Mesenchymal stem cell (in vitro differentiated cells and primary cell): ENCODE results near the gene CD34.
A peak's percentile ranks its signal among the peaks of the same experiment; 100 is the strongest.

Experiments
- DNase-seq: peaks from one replicate; pipeline ENCODE4 v3.0.0-alpha.2; 2013
- H2AFZ ChIP-seq: one replicate; pipeline ENCODE4 v1.6.1; 2013; ENCODE audit warnings: low read depth, mild to moderate bottlenecking, control low read depth, inconsistent platforms, low read length, moderate library complexity
- H2AK5ac ChIP-seq: 2 replicates; pipeline ENCODE4 v1.6.1; 2013; ENCODE audit warnings: low read length, moderate library complexity, mild to moderate bottlenecking, inconsistent platforms; ENCODE audit not compliant: severe bottlenecking
- H2BK120ac ChIP-seq: one replicate; pipeline ENCODE4 v1.6.1; 2013; ENCODE audit warnings: low read depth, mild to moderate bottlenecking, inconsistent platforms, low read length, moderate library complexity
- H2BK12ac ChIP-seq, 2 experiments: one replicate each; pipeline ENCODE4 v1.6.1; 2013; ENCODE audit warnings: inconsistent platforms in 2 of 2, low read length in 2 of 2, mild to moderate bottlenecking in 2 of 2, moderate library complexity in 2 of 2, control low read depth in 1 of 2
- H2BK15ac ChIP-seq: one replicate; pipeline ENCODE4 v1.6.1; 2013; ENCODE audit warnings: mild to moderate bottlenecking, low read depth, inconsistent platforms; ENCODE audit not compliant: poor library complexity, severe bottlenecking
- H2BK5ac ChIP-seq: 2 replicates; pipeline ENCODE4 v1.6.1; 2013; ENCODE audit warnings: low read depth, mild to moderate bottlenecking, low read length, control low read depth, inconsistent platforms; ENCODE audit not compliant: poor library complexity, severe bottlenecking
- H3K14ac ChIP-seq, 2 experiments: one replicate each; pipeline ENCODE4 v1.6.1; 2013; ENCODE audit warnings: inconsistent platforms in 2 of 2, low read length in 2 of 2, control low read depth in 1 of 2, mild to moderate bottlenecking in 1 of 2, moderate library complexity in 1 of 2
- H3K18ac ChIP-seq, 2 experiments: one replicate each; pipeline ENCODE4 v1.6.1; 2013; ENCODE audit warnings: inconsistent platforms in 2 of 2, low read length in 2 of 2, control low read depth in 1 of 2, low read depth in 1 of 2, mild to moderate bottlenecking in 1 of 2
- H3K23ac ChIP-seq, 2 experiments: one replicate each; pipeline ENCODE4 v1.6.1; 2013; ENCODE audit warnings: inconsistent platforms in 2 of 2, low read length in 2 of 2, mild to moderate bottlenecking in 2 of 2, moderate library complexity in 2 of 2, control low read depth in 1 of 2
- H3K27ac ChIP-seq: 2 replicates; pipeline ENCODE4 v1.5.1; 2013; ENCODE audit warnings: mild to moderate bottlenecking, moderate library complexity, low read length, control low read depth, inconsistent platforms; ENCODE audit not compliant: poor library complexity, severe bottlenecking
- H3K27me3 ChIP-seq, 2 experiments: 2 replicates each; pipeline versions ENCODE4 v1.6.1 to v1.7.0; 2013; ENCODE audit warnings: low read length in 2 of 2, mild to moderate bottlenecking in 2 of 2, moderate library complexity in 2 of 2, control low read depth in 1 of 2, inconsistent platforms in 1 of 2; ENCODE audit not compliant: control insufficient read depth in 1 of 2, insufficient read depth in 1 of 2
- H3K36me3 ChIP-seq, 2 experiments: 2 replicates each; pipeline versions ENCODE4 v1.6.1 to v1.7.0; 2013; ENCODE audit warnings: low read length in 2 of 2, control low read depth in 1 of 2, inconsistent platforms in 1 of 2, low read depth in 1 of 2, mild to moderate bottlenecking in 1 of 2; ENCODE audit not compliant: insufficient read depth in 2 of 2, control insufficient read depth in 1 of 2
- H3K4ac ChIP-seq, 2 experiments: one replicate each; pipeline ENCODE4 v1.6.1; 2013; ENCODE audit warnings: inconsistent platforms in 2 of 2, low read length in 2 of 2, mild to moderate bottlenecking in 2 of 2, moderate library complexity in 2 of 2, control low read depth in 1 of 2, low read depth in 1 of 2
- H3K4me1 ChIP-seq: 2 replicates; pipeline ENCODE4 v1.6.1; 2013; ENCODE audit warnings: low read depth, low read length, control low read depth; ENCODE audit not compliant: control insufficient read depth, insufficient read depth
- H3K4me2 ChIP-seq: 2 replicates; pipeline ENCODE4 v1.6.1; 2013; ENCODE audit warnings: low read length, mild to moderate bottlenecking, inconsistent platforms; ENCODE audit not compliant: poor library complexity, severe bottlenecking
- H3K4me3 ChIP-seq, 2 experiments: 2 replicates each; pipeline versions ENCODE4 v1.5.1 to v1.7.0; 2013; ENCODE audit warnings: low read length in 2 of 2, mild to moderate bottlenecking in 2 of 2, control low read depth in 1 of 2, low read depth in 1 of 2; ENCODE audit not compliant: insufficient read depth in 1 of 2
- H3K79me1 ChIP-seq: replicated peaks from 2 replicates; pipeline ENCODE4 v1.6.1; 2013; ENCODE audit warnings: mild to moderate bottlenecking, control low read depth, low read length, inconsistent platforms; ENCODE audit not compliant: poor library complexity, severe bottlenecking
- H3K9ac ChIP-seq: 2 replicates; pipeline ENCODE4 v1.7.0; 2013; ENCODE audit warnings: mild to moderate bottlenecking, low read length, moderate library complexity
- H3K9me3 ChIP-seq: 2 replicates; pipeline ENCODE4 v1.7.0; 2013; ENCODE audit warnings: mild to moderate bottlenecking, low read length; ENCODE audit not compliant: control insufficient read depth
- H4K8ac ChIP-seq: one replicate; pipeline ENCODE4 v1.6.1; 2013; ENCODE audit warnings: inconsistent platforms, mild to moderate bottlenecking, low read length, moderate library complexity
- H4K91ac ChIP-seq: one replicate; pipeline ENCODE4 v1.6.1; 2013; ENCODE audit warnings: mild to moderate bottlenecking, low read length, inconsistent platforms
- WGBS: methylation state at CpG from one replicate; pipeline ENCODE4 v1.1.7; 2013; ENCODE audit warnings: mixed read lengths; 5-methylcytosine and 5-hydroxymethylcytosine counted together

The CD34 gene

GRCh38 chr1:207869859-207870258, 41.1 kb downstream of the CD34 start:
- WGBS = 89% methylated on average over 6 of the region's 6 CpGs
- no peak overlapping the region for H2BK15ac ChIP-seq
- no peak overlapping the region for H3K18ac ChIP-seq
- no peak overlapping the region for H2AFZ ChIP-seq
- no peak overlapping the region for H3K4ac ChIP-seq
- H3K4me2 ChIP-seq = no peak overlapping the region
- H4K91ac ChIP-seq = no peak overlapping the region
- no peak overlapping the region for H3K4me3 ChIP-seq
- no peak for DNase-seq
- no peak overlapping the region for H3K27ac ChIP-seq
- no peak overlapping the region for H2BK5ac ChIP-seq
- no peak overlapping the region for H3K14ac ChIP-seq
- peaks cover 0 to 7% of the 10 kb centered on the region in 2 experiments for H3K36me3 ChIP-seq
- no peak overlapping the region for H3K9ac ChIP-seq
- H3K9me3 ChIP-seq = no peaks in the 10 kb centered on the region
- H2AK5ac ChIP-seq = no peak overlapping the region
- H3K79me1 ChIP-seq = peaks cover 6% of the 10 kb centered on the region
- no peak overlapping the region for H2BK120ac ChIP-seq
- no peak overlapping the region for H2BK12ac ChIP-seq
- peaks cover 0 to 5% of the 10 kb centered on the region in 2 experiments for H3K27me3 ChIP-seq
- no peak overlapping the region for H3K23ac ChIP-seq
- peaks cover 15% of the 10 kb centered on the region for H3K4me1 ChIP-seq
- no peak overlapping the region for H4K8ac ChIP-seq

- Histone ChIP-seq H3K14ac (peak overlapping the region in 1 of 2 experiments; percentile 5), H3K4ac (no peak overlapping the region), H2BK12ac (no peak overlapping the region), H3K27ac (no peak overlapping the region), H2BK120ac (no peak overlapping the region), H3K4me2 (peak overlapping the region; percentile 77), H2AFZ (peak overlapping the region; percentile 79), H3K4me3 (peak overlapping the region; percentile 70 to 84), H3K9ac (peak overlapping the region; percentile 87), H3K9me3 (no peaks in the 10 kb centered on the region), H3K23ac (no peak overlapping the region), H3K27me3 (peaks cover 0 to 5% of the 10 kb centered on the region in 2 experiments), H4K8ac (peak overlapping the region; percentile 66), H3K4me1 (peaks cover 15% of the 10 kb centered on the region), H2AK5ac (no peak overlapping the region), H4K91ac (no peak overlapping the region), H3K79me1 (peaks cover 7% of the 10 kb centered on the region), H2BK5ac (no peak overlapping the region), H3K36me3 (peaks cover 0 to 9% of the 10 kb centered on the region in 2 experiments), H2BK15ac (no peak overlapping the region), H3K18ac (peak overlapping the region; percentile 57 to 59)
- peak; percentile 81 for DNase-seq
- WGBS = 7% methylated on average over 66 of the region's 87 CpGs
Measured at GRCh38 chr1:207868774-207869721, 41.9 kb downstream of the CD34 start.

- 15% methylated on average over 10 of the region's 24 CpGs for WGBS
- Histone ChIP-seq H2AFZ (peak overlapping the region; percentile 79), H2BK12ac (no peak overlapping the region), H2BK120ac (no peak overlapping the region), H3K9me3 (no peaks in the 10 kb centered on the region), H3K79me1 (peaks cover 8% of the 10 kb centered on the region), H3K4me2 (peak overlapping the region; percentile 73), H4K91ac (no peak overlapping the region), H3K4me1 (peaks cover 15% of the 10 kb centered on the region), H2BK15ac (no peak overlapping the region), H3K4me3 (peak overlapping the region; percentile 70 to 84), H3K36me3 (peaks cover under 1 to 12% of the 10 kb centered on the region in 2 experiments), H3K27me3 (no peaks in the 10 kb centered on the region), H3K14ac (peak overlapping the region; percentile 5 to 73), H2BK5ac (no peak overlapping the region), H3K4ac (peak overlapping the region in 1 of 2 experiments; percentile 13), H2AK5ac (no peak overlapping the region), H4K8ac (peak overlapping the region; percentile 59), H3K23ac (no peak overlapping the region), H3K27ac (no peak overlapping the region), H3K9ac (peak overlapping the region; percentile 87), H3K18ac (peak overlapping the region; percentile 5 to 48)
- DNase-seq = peak; percentile 38
Measured at GRCh38 chr1:207868251-207868773, 42.6 kb downstream of the CD34 start.
